PC-9 (cell line): Measurements from ENCODE around the gene GSPT1. TPM values are rescaled to one million over a fixed set of nuclear protein-coding genes. Genes with fewer than 3 reads are reported as not detected.

Source experiments
- BruUV-seq: library from RNA; stranded (reverse); fragments of 400-500 nt; replicated peaks from 2 replicates; lab custom pipeline; 2021; lab: Mats Ljungman, UMichigan
- CTCF ChIA-PET: fragments of 300-600 bp; sonication (Branson Sonifier 250); formaldehyde crosslinking; loops from one replicate; lab custom pipeline; 2022; ENCODE audit warnings: antibody characterized with exemption; lab: Charles Lee
- POLR2A ChIA-PET: fragments of 300-600 bp; sonication (Branson Sonifier 250); formaldehyde crosslinking; loops from one replicate; lab custom pipeline; 2022; ENCODE audit warnings: antibody characterized with exemption; ENCODE audit not compliant: unreplicated experiment; lab: Charles Lee
- DNase-seq, 2 experiments: peaks; one replicate each; pipeline versions ENCODE4 v3.0.0 to v3.0.0-alpha.2; 2015 to 2022; ENCODE audit warnings: mixed read lengths in 1 of 2
- H2AFZ ChIP-seq: fragments of 200-600 bp; sonication (generic); 2 replicates; pipeline ENCODE4 v1.8.1; 2017; ENCODE audit warnings: antibody characterized with exemption
- H3F3A ChIP-seq: fragments of 200-600 bp; sonication (generic); 2 replicates; pipeline ENCODE4 v1.8.1; 2017; ENCODE audit warnings: antibody characterized with exemption, mild to moderate bottlenecking, low read depth; ENCODE audit not compliant: insufficient read depth
- H3K27ac ChIP-seq: fragments of 200-600 bp; sonication (generic); 2 replicates; pipeline ENCODE4 v1.6.1; 2016; ENCODE audit warnings: mixed run types
- H3K27me3 ChIP-seq: fragments of 200-600 bp; sonication (generic); 2 replicates; pipeline ENCODE4 v1.6.1; 2016; ENCODE audit warnings: low read depth, mixed run types; ENCODE audit not compliant: insufficient read depth
- H3K36me3 ChIP-seq: fragments of 200-600 bp; sonication (generic); 2 replicates; pipeline ENCODE4 v1.6.1; 2016; ENCODE audit warnings: low read depth, mixed run types
- H3K4me1 ChIP-seq: fragments of 200-600 bp; sonication (generic); replicated peaks from 2 replicates; pipeline ENCODE4 v1.6.1; 2016; ENCODE audit warnings: mixed run types; ENCODE audit not compliant: insufficient read depth
- H3K4me2 ChIP-seq: fragments of 200-600 bp; sonication (generic); 2 replicates; pipeline ENCODE4 v1.6.1; 2017; ENCODE audit warnings: mixed run types
- H3K4me3 ChIP-seq: fragments of 200-600 bp; sonication (generic); 2 replicates; pipeline ENCODE4 v1.6.1; 2016; ENCODE audit warnings: mixed run types
- H3K79me2 ChIP-seq: fragments of 200-600 bp; sonication (generic); 2 replicates; pipeline ENCODE4 v1.6.1; 2017; ENCODE audit warnings: low read depth, mixed run types
- H3K9me2 ChIP-seq: fragments of 200-600 bp; sonication (generic); 2 replicates; pipeline ENCODE4 v1.8.1; 2017; ENCODE audit warnings: mild to moderate bottlenecking; ENCODE audit not compliant: insufficient read depth
- H3K9me3 ChIP-seq: fragments of 200-600 bp; sonication (generic); 2 replicates; pipeline ENCODE4 v1.8.1; 2016; ENCODE audit warnings: low read depth; ENCODE audit not compliant: insufficient read depth
- H4K20me1 ChIP-seq: fragments of 200-600 bp; sonication (generic); 2 replicates; pipeline ENCODE4 v1.8.1; 2017; ENCODE audit not compliant: insufficient read depth
- CTCF ChIP-seq: fragments of 200-600 bp; sonication (generic); conservative IDR thresholded peaks from 2 replicates; pipeline ENCODE4 v1.6.1; 2017; ENCODE audit warnings: mixed run types, antibody characterized with exemption, mild to moderate bottlenecking, moderate library complexity
- EZH2 ChIP-seq: fragments of 200-600 bp; sonication (generic); IDR thresholded peaks from 2 replicates; pipeline ENCODE4 v1.8.0; 2017; ENCODE audit warnings: antibody characterized with exemption, low read depth
- intact Hi-C: fragments of 100-400 bp; cut with micrococcal nuclease; formaldehyde crosslinking; loops from one replicate; pipeline ENCODE4 v1.10.0; 2022; ENCODE audit not compliant: unreplicated experiment
- total RNA-seq: library from RNA; stranded (reverse); gene quantifications from 2 replicates; pipeline ENCODE4 v1.2.3, GENCODE V29; 2021

GSPT1 gene
- total RNA-seq, 1 experiment from 2014 or later, result 161 TPM

- POLR2A ChIA-PET, result interaction anchor here (0.6 kb wide), 1 partner anchor 162 kb away, joined by 3 read pairs; no protein-coding TSS in a partner anchor
- Histone ChIP-seq H3K36me3 (0 out of 2 replicates have a peak, but pooled peaks cover 4% of the 10 kb centered on the region), H3F3A (peaks cover 17% of the 10 kb centered on the region; the same call in 1 of the 2 replicates), H3K9me2 (no peaks in the 10 kb centered on the region), H3K9me3 (no peaks in the 10 kb centered on the region), H3K27me3 (no peaks in the 10 kb centered on the region), H3K4me1 (peaks cover 45% of the 10 kb centered on the region), H3K27ac (peak overlapping the region; percentile 8; the same call in 1 of the 2 replicates), H3K79me2 (peaks cover 61% of the 10 kb centered on the region), H4K20me1 (peaks cover 52% of the 10 kb centered on the region), H3K4me2 (peak overlapping the region; percentile 96), H2AFZ (peak overlapping the region; percentile 19; the same call in 1 of the 2 replicates), H3K4me3 (peak overlapping the region; percentile 93)
- TF ChIP-seq CTCF (no peak), EZH2 (no peak)
- no TSS peak for BruUV-seq
- DNase-seq, result peak in 1 of 2 experiments; percentile 18
- intact Hi-C loops, result loop anchor here (5.0 kb wide), 2 partner anchors 63 to 113 kb away; partner anchors contain the start of gene SNX29
- CTCF ChIA-PET, result no interaction called here
Observed at GRCh38 chr16:11914210-11915113, 1.3 kb downstream of the GSPT1 start.

GRCh38 chr16:11913425-11914079 lies 2.2 kb downstream of the GSPT1 start:
- ChIA-PET POLR2A (interaction anchor here (0.6 kb wide), 1 partner anchor 163 kb away, joined by 3 read pairs; no protein-coding TSS in a partner anchor), CTCF (no interaction called here)
- Histone ChIP-seq H3K36me3 (0 out of 2 replicates have a peak, but pooled peaks cover 4% of the 10 kb centered on the region), H3K4me3 (peak overlapping the region; percentile 93), H3F3A (peaks cover 17% of the 10 kb centered on the region; the same call in 1 of the 2 replicates), H3K9me2 (no peaks in the 10 kb centered on the region), H4K20me1 (peaks cover 61% of the 10 kb centered on the region), H2AFZ (no peak overlapping the region), H3K9me3 (no peaks in the 10 kb centered on the region), H3K4me2 (peak overlapping the region; percentile 96), H3K27ac (peak overlapping the region; percentile 7; the same call in 1 of the 2 replicates), H3K27me3 (no peaks in the 10 kb centered on the region), H3K79me2 (peaks cover 70% of the 10 kb centered on the region), H3K4me1 (peaks cover 45% of the 10 kb centered on the region)
- peak in 1 of 2 experiments; percentile 39 for DNase-seq
- BruUV-seq, result TSS peak; percentile 25
- intact Hi-C loops, result no loop called here
- no peak for TF ChIP-seq CTCF
